ENCODE measurements around the gene UBA52.

Gene UBA52

DNA sequence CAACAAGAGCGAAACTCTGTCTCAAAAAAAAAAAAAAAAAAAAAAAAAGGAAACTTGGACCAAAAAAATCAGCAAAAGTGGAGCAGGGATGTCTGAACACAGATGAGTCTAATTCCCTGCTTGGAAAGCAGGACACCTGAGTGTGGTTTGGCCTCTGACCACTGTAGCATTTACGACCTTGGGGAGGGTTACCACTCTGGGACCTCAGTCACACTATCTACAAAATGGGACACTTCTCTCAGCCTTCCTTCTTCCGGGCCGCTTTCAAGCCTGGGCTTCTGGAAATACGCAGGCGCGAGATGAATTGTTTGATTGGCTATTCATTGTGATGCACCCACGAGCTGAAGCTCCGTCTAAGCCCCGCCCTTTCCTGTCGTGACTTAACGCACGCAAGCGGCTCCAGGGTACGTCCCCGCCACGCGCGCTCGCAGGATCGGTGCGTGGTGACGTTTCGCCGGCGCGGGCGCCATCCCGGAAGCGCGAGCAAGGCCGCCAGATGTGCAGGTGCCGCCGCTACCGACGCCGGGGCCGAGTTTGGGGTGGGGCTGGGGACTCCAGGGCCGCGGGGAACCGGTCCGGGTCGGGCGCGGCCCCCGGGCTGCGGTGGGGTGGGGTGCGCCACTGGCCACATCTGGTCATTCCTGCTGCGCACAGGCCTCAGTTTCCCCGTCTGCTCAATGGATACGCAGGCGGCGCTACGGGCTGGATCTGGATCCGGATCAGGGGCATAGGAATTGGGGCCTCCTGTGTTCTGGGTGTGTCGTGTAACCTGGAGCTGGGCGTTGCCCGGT is 14.1 kb upstream of the UBA52 start, which contains the start of gene KXD1:
TSS of gene KXD1 (plus strand) at position 460 of the 791 bp plus-strand sequence. CDS start 4,187 bp downstream, outside the sequence.
- H3K36me3 ChIP-seq (ENCODE audit: low read depth), result peaks cover 24% of the 10 kb centered on the region
- peak within 1 kb of the TSS; percentile 62 for H3K4me3 ChIP-seq (ENCODE audit: severe bottlenecking)
- TF ChIP-seq, protein P1, sequence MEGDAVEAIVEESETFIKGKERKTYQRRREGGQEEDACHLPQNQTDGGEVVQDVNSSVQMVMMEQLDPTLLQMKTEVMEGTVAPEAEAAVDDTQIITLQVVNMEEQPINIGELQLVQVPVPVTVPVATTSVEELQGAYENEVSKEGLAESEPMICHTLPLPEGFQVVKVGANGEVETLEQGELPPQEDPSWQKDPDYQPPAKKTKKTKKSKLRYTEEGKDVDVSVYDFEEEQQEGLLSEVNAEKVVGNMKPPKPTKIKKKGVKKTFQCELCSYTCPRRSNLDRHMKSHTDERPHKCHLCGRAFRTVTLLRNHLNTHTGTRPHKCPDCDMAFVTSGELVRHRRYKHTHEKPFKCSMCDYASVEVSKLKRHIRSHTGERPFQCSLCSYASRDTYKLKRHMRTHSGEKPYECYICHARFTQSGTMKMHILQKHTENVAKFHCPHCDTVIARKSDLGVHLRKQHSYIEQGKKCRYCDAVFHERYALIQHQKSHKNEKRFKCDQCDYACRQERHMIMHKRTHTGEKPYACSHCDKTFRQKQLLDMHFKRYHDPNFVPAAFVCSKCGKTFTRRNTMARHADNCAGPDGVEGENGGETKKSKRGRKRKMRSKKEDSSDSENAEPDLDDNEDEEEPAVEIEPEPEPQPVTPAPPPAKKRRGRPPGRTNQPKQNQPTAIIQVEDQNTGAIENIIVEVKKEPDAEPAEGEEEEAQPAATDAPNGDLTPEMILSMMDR (IDR thresholded peaks at IDR 0.05; ENCODE audit: poor library complexity, severe bottlenecking), result no peak
- H3K27ac ChIP-seq (ENCODE audit: poor library complexity, severe bottlenecking), result peak within 1 kb of the TSS; percentile 54
- peak; percentile 92 for ATAC-seq (ENCODE audit: low read depth)
- peak; percentile 97 for DNase-seq (ENCODE audit: low spot score)
- H3K4me1 ChIP-seq (ENCODE audit: insufficient read depth, poor library complexity, severe bottlenecking), result no peaks in the 10 kb centered on the region
- no peaks in the 10 kb centered on the region for H3K9me3 ChIP-seq (ENCODE audit: severe bottlenecking)
- no peaks in the 10 kb centered on the region for H3K27me3 ChIP-seq (ENCODE audit: insufficient read depth, poor library complexity, severe bottlenecking)

DNA sequence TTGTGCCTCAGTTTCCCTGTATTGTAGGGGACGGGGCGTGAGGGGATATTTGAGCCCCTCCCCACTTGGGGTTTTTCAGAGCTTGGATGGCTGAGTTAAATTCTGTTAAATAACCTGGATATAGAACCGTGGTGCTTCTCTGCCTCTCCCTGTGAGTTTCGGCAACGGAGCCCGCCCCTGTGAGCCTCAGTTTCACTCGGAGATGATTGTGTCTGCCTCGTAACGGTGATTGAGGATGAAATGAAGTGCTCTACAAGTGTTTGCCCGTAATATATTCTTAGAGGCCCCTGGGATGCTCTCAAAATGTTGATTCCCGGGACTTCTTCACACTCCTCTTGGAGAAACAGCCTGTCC is 13.5 kb upstream of the UBA52 start:
- Histone ChIP-seq H3K36me3 (ENCODE audit: low read depth) (peaks cover 29% of the 10 kb centered on the region), H3K4me3 (ENCODE audit: severe bottlenecking) (peak overlapping the region; percentile 62), H3K4me1 (ENCODE audit: insufficient read depth, poor library complexity, severe bottlenecking) (no peaks in the 10 kb centered on the region), H3K9me3 (ENCODE audit: severe bottlenecking) (no peaks in the 10 kb centered on the region), H3K27ac (ENCODE audit: poor library complexity, severe bottlenecking) (peak overlapping the region; percentile 54), H3K27me3 (ENCODE audit: insufficient read depth, poor library complexity, severe bottlenecking) (no peaks in the 10 kb centered on the region)
- TF ChIP-seq, protein P1 (IDR thresholded peaks at IDR 0.05; ENCODE audit: poor library complexity, severe bottlenecking), result no peak
- DNase-seq (ENCODE audit: low spot score) (no peak), ATAC-seq (ENCODE audit: low read depth) (no peak)

DNA sequence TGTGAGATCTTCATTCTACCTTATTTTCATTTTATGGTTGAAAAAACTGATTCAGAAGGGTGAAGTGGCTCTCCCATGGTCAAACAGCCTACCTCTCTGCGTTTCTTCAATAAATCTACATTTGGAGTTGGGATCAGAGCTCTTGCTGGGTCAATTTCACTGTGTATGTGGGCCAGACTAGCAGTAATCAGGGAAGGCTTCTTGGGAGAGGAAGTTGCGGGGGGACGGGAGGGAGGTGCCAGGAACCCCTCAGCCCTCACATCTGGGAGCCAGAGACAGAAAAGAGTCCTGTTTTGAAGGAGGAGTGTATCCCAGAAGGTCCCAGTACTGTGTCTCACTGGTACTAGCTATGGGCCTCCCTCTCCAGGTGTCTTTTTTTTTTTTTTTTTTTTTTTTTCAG is 13.1 kb upstream of the UBA52 start:
- ATAC-seq (ENCODE audit: low read depth) (no peak), DNase-seq (ENCODE audit: low spot score) (no peak)
- Histone ChIP-seq H3K4me1 (ENCODE audit: insufficient read depth, poor library complexity, severe bottlenecking) (no peaks in the 10 kb centered on the region), H3K27me3 (ENCODE audit: insufficient read depth, poor library complexity, severe bottlenecking) (no peaks in the 10 kb centered on the region), H3K9me3 (ENCODE audit: severe bottlenecking) (no peaks in the 10 kb centered on the region), H3K4me3 (ENCODE audit: severe bottlenecking) (peak overlapping the region; percentile 62), H3K27ac (ENCODE audit: poor library complexity, severe bottlenecking) (peak overlapping the region; percentile 54), H3K36me3 (ENCODE audit: low read depth) (peaks cover 30% of the 10 kb centered on the region)
- TF ChIP-seq, protein P1 (IDR thresholded peaks at IDR 0.05; ENCODE audit: poor library complexity, severe bottlenecking), result no peak

DNA sequence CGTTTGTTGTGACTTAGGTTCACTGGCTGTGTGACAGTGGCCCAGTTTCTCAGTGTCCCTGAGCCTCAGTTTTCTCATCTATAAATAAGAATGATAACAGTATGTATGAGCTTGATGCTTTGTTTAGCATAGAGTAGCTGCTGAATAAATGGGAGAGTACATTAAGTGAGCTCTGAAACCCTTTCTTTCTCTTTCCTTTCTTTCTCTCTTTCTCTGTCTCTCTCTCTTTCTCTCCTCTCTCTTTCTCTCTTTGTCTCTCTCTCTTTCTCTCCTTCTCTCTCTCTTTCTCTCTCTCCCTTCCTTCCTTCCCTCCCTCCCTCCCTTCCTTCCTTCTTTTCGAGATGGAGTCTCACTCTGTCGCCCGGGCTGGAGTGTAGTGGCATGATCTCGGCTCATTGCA is 12.0 kb upstream of the UBA52 start:
- TF ChIP-seq, protein P1 (IDR thresholded peaks at IDR 0.05; ENCODE audit: poor library complexity, severe bottlenecking), result no peak
- ATAC-seq (ENCODE audit: low read depth), result no peak
- H3K4me3 ChIP-seq (ENCODE audit: severe bottlenecking), result no peak overlapping the region
- H3K27ac ChIP-seq (ENCODE audit: poor library complexity, severe bottlenecking), result no peak overlapping the region
- H3K27me3 ChIP-seq (ENCODE audit: insufficient read depth, poor library complexity, severe bottlenecking), result no peaks in the 10 kb centered on the region
- H3K36me3 ChIP-seq (ENCODE audit: low read depth), result peaks cover 41% of the 10 kb centered on the region
- no peaks in the 10 kb centered on the region for H3K4me1 ChIP-seq (ENCODE audit: insufficient read depth, poor library complexity, severe bottlenecking)
- H3K9me3 ChIP-seq (ENCODE audit: severe bottlenecking), result no peaks in the 10 kb centered on the region
- no peak for DNase-seq (ENCODE audit: low spot score)

DNA sequence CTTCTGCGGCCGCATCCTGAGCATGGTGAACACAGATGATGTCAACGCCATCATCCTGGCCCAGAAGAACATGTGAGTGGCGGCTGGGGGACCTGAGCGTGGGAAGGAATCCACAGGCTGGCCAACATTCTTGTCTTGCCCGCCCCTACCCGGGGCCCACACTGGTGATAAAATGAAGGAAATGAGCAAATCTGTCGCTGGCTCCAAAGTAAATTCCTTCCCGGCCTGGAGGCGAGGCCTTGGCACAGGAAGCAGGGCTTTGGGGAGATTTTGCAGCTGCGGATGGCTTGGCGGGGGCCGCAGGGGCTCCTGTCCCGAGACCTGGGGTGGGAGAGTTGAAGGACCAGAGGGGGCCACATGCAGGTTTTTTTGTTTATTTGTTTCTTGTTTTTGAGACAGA is 9.6 kb upstream of the UBA52 start:
- TF ChIP-seq, protein P1 (IDR thresholded peaks at IDR 0.05; ENCODE audit: poor library complexity, severe bottlenecking), result no peak
- DNase-seq (ENCODE audit: low spot score), result no peak
- Histone ChIP-seq H3K36me3 (ENCODE audit: low read depth) (peaks cover 65% of the 10 kb centered on the region), H3K9me3 (ENCODE audit: severe bottlenecking) (no peaks in the 10 kb centered on the region), H3K27ac (ENCODE audit: poor library complexity, severe bottlenecking) (no peak overlapping the region), H3K4me3 (ENCODE audit: severe bottlenecking) (no peak overlapping the region), H3K27me3 (ENCODE audit: insufficient read depth, poor library complexity, severe bottlenecking) (no peaks in the 10 kb centered on the region), H3K4me1 (ENCODE audit: insufficient read depth, poor library complexity, severe bottlenecking) (no peaks in the 10 kb centered on the region)
- ATAC-seq (ENCODE audit: low read depth), result no peak
